ENCODE data around the gene MOGAT1. TPM values are rescaled to one million over a fixed set of nuclear protein-coding genes. Genes with fewer than 3 reads are reported as not detected.
A peak's percentile ranks its signal among the peaks of the same experiment; 100 is the strongest.

MOGAT1 gene
- total and polyA plus RNA-seq, 2 of the 13 experiments (the other 11 are each of a cell fraction or from before 2014, with no cell fraction given): 0.98 to 4.3 TPM

- TF ChIP-seq ZNF609 (CRISPR knock-in tag; IDR thresholded peaks at IDR 0.05; ENCODE audit: borderline replicate concordance) (peak; percentile 54), CHD2 (IDR thresholded peaks at IDR 0.05; ENCODE audit: low read depth, low read length) (no peak), MYPOP (CRISPR knock-in tag; IDR thresholded peaks at IDR 0.05) (0 out of 2 replicates have a peak, but pooled peaks have one; percentile 53), ZNF709 (CRISPR knock-in tag; IDR thresholded peaks at IDR 0.05) (peak; percentile 33; the same call in 1 of the 2 replicates), ZSCAN21 (CRISPR knock-in tag; IDR thresholded peaks at IDR 0.05; ENCODE audit: borderline replicate concordance) (no peak; the same call in 1 of the 2 replicates), ZBTB3 (CRISPR knock-in tag; IDR thresholded peaks at IDR 0.05; ENCODE audit: borderline replicate concordance, low read depth) (0 out of 2 replicates have a peak, but pooled peaks have one; percentile 52), SPEN (CRISPR knock-in tag; IDR thresholded peaks at IDR 0.05; ENCODE audit: low read depth) (peak; percentile 75), ZNF776 (CRISPR knock-in tag; IDR thresholded peaks at IDR 0.05) (no peak), ZBED4 (CRISPR knock-in tag; IDR thresholded peaks at IDR 0.05; ENCODE audit: borderline replicate concordance) (no peak), SMAD3 (CRISPR knock-in tag; IDR thresholded peaks at IDR 0.05) (peak; percentile 73; the same call in 1 of the 2 replicates), SMARCE1 (IDR thresholded peaks at IDR 0.05; ENCODE audit: borderline replicate concordance) (no peak), ZBTB4 (CRISPR knock-in tag; IDR thresholded peaks at IDR 0.05; ENCODE audit: borderline replicate concordance) (no peak), ZBTB38 (CRISPR knock-in tag; IDR thresholded peaks at IDR 0.05) (peak; percentile 76; the same call in 1 of the 2 replicates), TCF7L2 (IDR thresholded peaks at IDR 0.05; ENCODE audit: low read depth, low read length) (no peak)
Observed at GRCh38 chr2:222733846-222734702, 62.6 kb downstream of the MOGAT1 start (continued).

All from HepG2 (cell line).